Activated T-helper 2 cell treated with anti-CD3 and anti-CD28 coated beads, Interferon-gamma antibody, Interleukin-2, Interleukin-4, amounts not matched to agents 10 μg/mL and 5 μg/mL and 100 μg/mL, durations not matched to agents 14 hours and 24 hours and 36 hours (primary cell): ENCODE data around the gene ENOX1. TPM values are rescaled to one million over a fixed set of nuclear protein-coding genes. Genes with fewer than 3 reads are reported as not detected.
"Not testable (repeated sequence)": the region's sequence is repeated elsewhere in the genome, so short reads cannot be mapped to it uniquely, and the experiment has no call there.

ENCODE experiments used
- DNase-seq: peaks from one replicate; pipeline ENCODE4 v3.0.0; 2021; ENCODE audit warnings: low spot score
- H3K27ac Mint-ChIP-seq: one replicate; pipeline ENCODE4 v1.8.0; 2021; ENCODE audit warnings: mixed read lengths
- H3K27me3 Mint-ChIP-seq: one replicate; pipeline ENCODE4 v1.8.0; 2021; ENCODE audit warnings: low read depth, mixed read lengths
- H3K36me3 Mint-ChIP-seq: one replicate; pipeline ENCODE4 v1.8.0; 2021; ENCODE audit warnings: low read depth, mixed read lengths
- H3K4me1 Mint-ChIP-seq: one replicate; pipeline ENCODE4 v1.8.0; 2021; ENCODE audit warnings: low read depth, mixed read lengths
- H3K4me3 Mint-ChIP-seq: one replicate; pipeline ENCODE4 v1.8.0; 2021; ENCODE audit warnings: low read depth, mild to moderate bottlenecking, moderate library complexity, mixed read lengths
- H3K9me3 Mint-ChIP-seq: one replicate; pipeline ENCODE4 v1.8.0; 2021; ENCODE audit warnings: mixed read lengths
- intact Hi-C: fragments of 100-400 bp; cut with micrococcal nuclease; formaldehyde crosslinking; loops from one replicate; pipeline ENCODE4 v1.15.1; 2023
- total RNA-seq: library from RNA; stranded (reverse); gene quantifications from 2 replicates; pipeline ENCODE4 v1.2.3, GENCODE V29; 2022

The ENOX1 gene
- total RNA-seq, 1 donor from 2014 or later, result 0.18 TPM

DNA sequence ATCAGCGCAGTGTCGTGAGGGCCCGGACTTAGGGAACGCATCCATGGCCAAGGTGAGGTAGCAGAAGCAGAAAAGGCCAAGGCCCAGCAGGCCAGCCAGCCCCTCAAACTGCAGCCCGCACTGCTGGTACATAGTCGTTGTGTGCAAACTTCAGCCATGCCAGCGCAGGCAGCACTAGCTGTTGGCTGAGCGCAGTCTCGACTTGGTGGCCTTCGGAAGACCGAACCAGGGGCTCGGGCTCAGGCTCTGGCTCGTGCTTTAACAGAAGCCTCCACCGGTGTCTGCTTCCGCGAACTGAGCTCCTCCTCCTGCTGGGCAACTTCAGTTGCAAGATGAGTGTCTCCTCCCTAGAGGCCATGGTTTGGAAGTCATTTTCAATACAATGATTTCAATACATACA, 605.9 kb downstream of the ENOX1 start:
- H3K36me3 Mint-ChIP-seq, result no peaks in the 10 kb centered on the region
- no peaks in the 10 kb centered on the region for H3K4me1 Mint-ChIP-seq
- intact Hi-C loops, result no loop called here
- H3K4me3 Mint-ChIP-seq, result no peak overlapping the region
- no peak for DNase-seq
- H3K27me3 Mint-ChIP-seq, result peaks cover 20% of the 10 kb centered on the region
- H3K27ac Mint-ChIP-seq, result no peak overlapping the region
- H3K9me3 Mint-ChIP-seq, result no peaks in the 10 kb centered on the region

DNA sequence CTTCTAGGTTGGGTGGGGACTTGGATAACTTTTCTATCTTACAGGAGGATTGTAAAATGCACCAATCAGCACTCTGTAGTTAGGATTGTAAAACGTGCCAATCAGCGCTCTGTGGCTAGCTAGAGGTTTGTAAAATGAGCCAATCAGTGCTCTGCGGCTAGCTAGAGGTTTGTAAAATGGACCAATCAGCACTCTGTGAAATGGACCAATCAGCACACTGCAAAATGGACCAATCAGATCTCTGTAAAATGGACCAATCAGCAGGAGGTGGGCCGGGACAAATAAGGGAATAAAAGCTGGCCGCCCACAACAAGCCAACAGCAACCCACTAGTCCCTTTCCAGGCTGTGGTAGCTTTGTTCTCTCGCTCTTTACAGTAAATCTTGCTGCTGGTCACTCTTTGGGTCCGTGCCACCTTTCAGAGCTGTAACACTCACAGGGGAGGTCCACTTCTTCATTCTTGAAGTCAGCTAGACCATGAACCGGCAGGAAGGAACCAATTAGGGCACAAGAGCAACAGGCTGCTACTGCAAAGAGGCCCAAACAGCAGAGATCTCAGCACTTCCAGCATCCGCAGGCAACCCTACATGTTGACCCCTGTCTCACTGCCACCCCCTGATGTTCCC, 606.6 kb downstream of the ENOX1 start:
- Mint-ChIP-seq H3K4me3 (no peak overlapping the region), H3K4me1 (no peaks in the 10 kb centered on the region), H3K36me3 (no peaks in the 10 kb centered on the region), H3K27me3 (peaks cover 20% of the 10 kb centered on the region), H3K27ac (no peak overlapping the region), H3K9me3 (no peaks in the 10 kb centered on the region)
- intact Hi-C loops, result no loop called here
- no peak for DNase-seq

DNA sequence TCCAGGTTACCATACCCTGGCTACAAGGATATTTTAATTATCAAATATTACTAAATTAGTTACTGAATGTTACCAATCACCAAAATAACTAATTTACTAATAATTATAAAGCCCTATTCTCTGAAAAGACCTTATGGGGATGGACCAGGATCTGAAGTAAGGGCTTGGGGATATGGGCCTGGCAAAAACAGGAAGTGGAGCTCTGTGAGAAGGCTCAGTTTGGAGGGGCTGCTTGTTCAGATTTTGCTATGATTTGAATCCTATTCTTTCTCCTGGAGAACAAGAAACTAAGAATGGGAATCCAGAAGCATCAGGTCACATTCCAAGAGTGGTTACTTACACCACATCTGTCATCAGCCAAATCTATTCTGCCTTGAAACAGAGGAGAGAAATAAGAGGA, 615.3 kb downstream of the ENOX1 start:
- no peak for DNase-seq
- intact Hi-C loops, result no loop called here
- Mint-ChIP-seq H3K27ac (no peak overlapping the region), H3K9me3 (no peaks in the 10 kb centered on the region), H3K4me1 (no peaks in the 10 kb centered on the region), H3K4me3 (no peak overlapping the region), H3K36me3 (no peaks in the 10 kb centered on the region), H3K27me3 (peaks cover 10% of the 10 kb centered on the region)

DNA sequence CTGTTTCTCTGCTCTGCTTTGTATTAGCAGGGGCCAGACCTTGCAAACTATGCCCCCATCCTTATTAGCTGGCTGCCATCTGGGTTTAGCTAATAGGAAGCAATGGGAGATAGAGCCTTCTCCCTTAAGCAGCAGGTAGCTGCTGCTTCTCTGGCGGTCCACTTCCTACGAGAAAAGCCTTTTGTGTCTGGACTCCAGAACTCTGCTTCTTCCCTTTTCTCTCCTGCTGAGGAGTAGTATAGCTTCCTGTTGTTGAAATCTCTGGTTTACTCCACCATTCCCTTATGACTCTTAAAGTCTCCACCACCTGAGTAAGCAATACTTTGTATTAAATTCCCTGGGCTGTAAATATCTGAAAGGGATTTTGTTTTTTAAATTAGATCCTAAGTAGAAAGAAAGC, 616.3 kb downstream of the ENOX1 start:
- no peaks in the 10 kb centered on the region for H3K36me3 Mint-ChIP-seq
- no peaks in the 10 kb centered on the region for H3K4me1 Mint-ChIP-seq
- peaks cover 7% of the 10 kb centered on the region for H3K9me3 Mint-ChIP-seq
- intact Hi-C loops, result no loop called here
- DNase-seq, result no peak
- H3K4me3 Mint-ChIP-seq, result no peak overlapping the region
- no peak overlapping the region for H3K27ac Mint-ChIP-seq
- peaks cover 6% of the 10 kb centered on the region for H3K27me3 Mint-ChIP-seq

DNA sequence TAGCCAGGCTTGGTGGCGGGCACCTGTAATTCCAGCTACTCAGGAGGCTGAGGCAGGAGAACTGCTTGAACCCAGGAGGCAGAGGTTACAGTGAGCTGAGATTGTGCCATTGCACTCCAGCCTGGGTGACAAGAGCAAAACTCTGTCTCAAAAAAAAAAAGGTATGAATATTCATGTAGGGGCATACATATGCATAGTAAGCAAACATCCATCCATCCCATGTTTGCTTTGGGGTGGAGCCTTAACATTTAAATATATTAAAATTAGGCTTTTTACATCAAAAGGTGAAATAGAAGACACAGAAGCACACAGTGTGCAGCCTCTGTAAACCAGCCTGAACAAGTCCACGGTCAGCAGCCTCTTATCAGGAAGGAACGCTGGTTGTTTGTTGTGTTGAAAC, 618.3 kb downstream of the ENOX1 start:
- DNase-seq, H3K27me3 Mint-ChIP-seq, H3K36me3 Mint-ChIP-seq, H3K4me3 Mint-ChIP-seq, H3K27ac Mint-ChIP-seq, intact Hi-C loops, H3K9me3 Mint-ChIP-seq, H3K4me1 Mint-ChIP-seq: not testable (repeated sequence)

DNA sequence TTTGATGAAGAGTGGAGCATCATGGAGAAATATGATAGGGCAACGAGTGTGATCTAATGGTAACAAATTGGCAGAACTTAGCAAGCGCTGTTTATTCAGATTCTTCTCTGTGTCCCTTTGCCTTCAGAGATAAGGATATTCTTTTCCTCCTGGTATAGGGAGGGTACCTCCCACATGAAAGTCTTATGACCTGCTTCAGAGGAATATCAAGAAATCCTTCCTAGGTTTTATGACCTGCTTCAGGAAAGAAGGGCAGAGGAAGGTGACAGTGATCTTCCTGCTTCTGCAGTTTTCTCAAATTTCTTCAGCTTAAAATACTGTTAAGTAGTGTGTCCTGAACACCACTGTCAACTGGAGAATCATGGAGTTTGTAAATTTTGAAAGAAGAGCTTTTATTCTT, 619.0 kb downstream of the ENOX1 start:
- Mint-ChIP-seq H3K27me3 (peaks cover 4% of the 10 kb centered on the region), H3K4me1 (no peaks in the 10 kb centered on the region), H3K4me3 (no peak overlapping the region), H3K36me3 (no peaks in the 10 kb centered on the region), H3K9me3 (peaks cover 10% of the 10 kb centered on the region), H3K27ac (no peak overlapping the region)
- DNase-seq, result no peak
- intact Hi-C loops, result no loop called here

DNA sequence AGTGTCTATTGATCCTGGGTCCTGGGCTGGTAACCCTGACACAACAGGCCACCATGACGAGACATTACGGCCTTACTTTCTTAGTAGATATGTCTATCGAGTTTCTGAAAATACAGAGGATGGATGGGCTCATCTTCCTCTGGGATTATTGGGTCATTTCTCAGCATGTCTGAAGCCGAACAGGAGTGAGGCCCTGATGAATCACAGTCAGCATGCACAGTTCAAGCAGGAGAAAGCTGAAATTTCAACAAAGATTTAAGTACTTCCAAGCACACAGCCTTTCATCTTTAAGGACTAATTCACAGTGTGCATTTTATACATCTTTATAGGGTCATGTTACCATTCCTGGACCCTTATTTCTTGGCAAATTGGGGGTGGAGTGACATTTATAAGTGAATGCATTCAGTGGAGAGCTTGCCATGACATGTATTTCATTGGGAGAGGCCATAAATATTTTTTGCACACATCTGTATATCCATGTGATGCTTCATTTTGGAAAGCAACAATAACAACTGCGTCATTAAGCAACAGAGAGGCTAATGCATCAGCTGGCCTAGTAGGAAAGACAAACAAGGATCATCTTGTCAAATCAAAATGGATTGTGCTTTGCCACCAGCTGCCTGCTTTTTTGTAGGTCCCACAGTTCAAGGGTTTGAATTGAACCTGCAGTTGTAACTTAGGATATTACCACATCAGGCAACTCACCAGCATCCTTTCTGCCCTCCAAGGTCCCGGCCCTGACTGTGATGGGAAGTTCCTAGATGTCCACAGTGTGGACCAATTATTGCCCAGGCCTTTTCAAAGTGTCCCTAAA, 619.9 kb downstream of the ENOX1 start:
- no peak for DNase-seq
- H3K9me3 Mint-ChIP-seq, result peaks cover 10% of the 10 kb centered on the region
- intact Hi-C loops, result no loop called here

More for the DNA sequence above, 619.9 kb downstream of the ENOX1 start:
- no peak overlapping the region for H3K27ac Mint-ChIP-seq
- no peaks in the 10 kb centered on the region for H3K4me1 Mint-ChIP-seq
- peaks cover 4% of the 10 kb centered on the region for H3K27me3 Mint-ChIP-seq
- no peak overlapping the region for H3K4me3 Mint-ChIP-seq
- H3K36me3 Mint-ChIP-seq, result no peaks in the 10 kb centered on the region

Other genes with a start within 250 kb of the ENOX1 start
- 0.11 and 0.34 TPM in 2 replicates for gene CCDC122, start 92.8 kb upstream of the ENOX1 start, total RNA-seq
- 0.62 and 0.71 TPM in 2 replicates for gene LACC1, start 92.9 kb upstream of the ENOX1 start, total RNA-seq